Activated CD4-positive, CD25-positive, alpha-beta regulatory T cell (primary cell): ENCODE data around the gene IPO11.
"Not testable (repeated sequence)": the region's sequence is repeated elsewhere in the genome, so short reads cannot be mapped to it uniquely, and the experiment has no call there.

Experiments used
- DNase-seq, 4 experiments: peaks; one replicate each; lab custom pipeline; 2025; lab: John Stamatoyannopoulos, UW

IPO11 gene

DNA sequence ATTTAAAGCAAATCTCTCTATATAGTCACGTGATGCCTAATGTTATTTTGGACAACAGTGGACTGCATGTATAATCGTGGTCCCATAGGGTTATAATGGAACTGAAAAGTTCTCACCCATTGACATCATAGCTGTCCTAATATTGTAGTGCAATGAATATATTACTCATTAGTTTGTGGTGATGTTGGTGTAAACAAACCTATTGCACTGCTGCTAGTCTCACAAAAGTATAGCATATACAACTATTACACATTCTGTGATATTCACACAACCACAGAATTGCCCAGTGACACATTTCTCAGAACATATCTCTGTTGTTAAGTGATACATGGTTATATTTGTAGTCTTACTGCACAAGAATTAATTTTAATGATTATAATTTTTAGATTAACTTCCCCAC lies 37.7 kb downstream of the IPO11 start:
- no peak for DNase-seq

DNA sequence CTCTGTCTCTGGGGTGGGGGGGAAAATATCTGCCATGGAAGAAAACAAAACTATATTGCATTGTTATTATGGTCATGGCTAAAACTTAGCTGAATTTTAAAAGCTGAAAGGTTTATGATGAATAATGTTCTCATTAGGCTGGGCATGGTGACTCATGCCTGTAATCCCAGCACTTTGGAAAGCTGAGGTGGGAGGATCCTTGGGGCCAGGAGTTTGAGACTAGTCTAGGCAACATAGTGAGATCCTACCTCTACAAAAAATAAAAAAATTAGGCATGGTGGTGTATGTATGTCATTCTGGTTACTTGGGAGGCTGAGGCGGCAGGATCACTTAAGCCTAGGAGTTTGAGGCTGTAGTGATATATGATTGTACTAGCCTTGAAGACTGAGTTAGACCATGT lies 44.5 kb downstream of the IPO11 start:
- no peak for DNase-seq

DNA sequence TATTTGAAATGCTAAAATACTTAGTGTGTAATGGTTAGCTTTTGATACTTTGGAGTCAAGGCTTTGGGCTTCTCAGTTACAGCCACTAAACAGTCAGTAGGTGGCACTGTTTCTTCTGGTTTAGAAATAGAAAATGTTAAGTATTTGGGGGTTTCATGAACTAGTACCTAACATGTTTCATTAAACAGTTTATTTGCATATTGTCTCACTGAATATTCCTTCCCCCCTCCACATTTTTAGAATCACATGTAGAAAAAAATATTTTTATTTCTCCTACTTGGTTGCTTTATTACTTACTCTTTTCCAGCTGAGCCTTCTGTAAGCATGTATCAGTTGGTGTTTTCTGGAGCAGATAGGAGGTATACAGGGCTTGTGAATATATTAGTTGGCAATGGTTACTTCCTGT lies 48.0 kb downstream of the IPO11 start:
- no peak for DNase-seq

DNA sequence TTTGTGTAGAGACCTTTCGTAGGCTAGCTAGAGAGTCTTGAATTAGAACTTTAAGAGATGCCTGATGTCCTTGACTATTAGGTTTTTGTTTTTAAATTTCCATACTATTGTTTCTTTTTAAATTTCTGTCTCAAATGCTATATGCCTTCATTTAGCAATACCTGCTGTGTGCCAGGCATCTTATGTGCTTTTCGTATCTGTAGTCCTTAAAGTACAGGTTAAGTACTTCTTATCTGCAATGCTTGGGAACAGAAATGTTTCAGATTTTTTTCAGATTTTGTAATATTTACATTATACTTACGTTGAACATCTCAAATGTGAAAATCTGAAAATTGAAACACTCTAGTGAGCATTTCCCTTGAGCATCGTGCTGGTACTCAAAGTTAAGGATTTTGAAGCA lies 49.0 kb downstream of the IPO11 start:
- DNase-seq, result no peak

DNA sequence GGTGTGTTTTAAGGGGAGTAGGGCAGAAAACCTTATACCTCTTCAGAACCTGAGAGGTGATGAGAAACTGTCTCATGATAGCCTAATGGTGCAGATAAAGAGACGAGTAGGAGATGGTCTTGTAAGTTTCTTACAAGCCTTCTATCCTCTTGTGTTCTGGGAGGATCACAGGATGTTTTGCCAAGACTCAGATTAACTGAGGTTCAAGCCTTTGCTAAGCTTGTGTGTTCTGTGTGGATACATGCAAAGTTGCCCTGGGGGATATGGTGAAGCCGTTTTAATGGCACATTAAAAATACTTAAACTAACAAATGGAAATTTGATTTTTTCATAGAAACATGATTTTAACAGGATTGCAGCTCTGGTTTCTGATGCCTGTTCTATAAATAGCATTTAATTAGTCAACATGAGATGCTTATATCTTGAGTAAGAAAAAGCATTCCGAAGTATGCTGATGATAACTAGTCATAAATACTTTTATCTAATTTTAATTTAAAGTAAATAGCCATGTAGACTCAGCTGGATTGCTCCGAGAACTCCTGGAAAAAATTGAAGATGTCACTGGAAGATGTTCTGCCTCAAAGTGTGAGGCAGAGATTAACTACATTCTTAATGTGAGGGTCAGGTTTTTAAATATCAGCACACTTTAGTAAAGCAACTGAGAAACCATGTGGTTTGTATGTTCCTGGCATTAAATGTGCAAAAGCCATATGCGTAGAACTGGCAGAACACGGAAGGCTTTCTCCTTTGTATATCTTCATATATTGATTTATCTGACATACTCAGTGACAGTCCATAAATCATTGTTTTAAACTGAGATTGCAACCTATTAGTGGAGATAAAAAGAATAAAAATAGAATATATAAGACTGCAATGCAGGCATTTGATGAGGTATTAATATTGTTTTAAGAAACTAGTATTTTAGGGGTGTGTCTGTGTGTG lies 53.7 kb downstream of the IPO11 start:
- no peak for DNase-seq

DNA sequence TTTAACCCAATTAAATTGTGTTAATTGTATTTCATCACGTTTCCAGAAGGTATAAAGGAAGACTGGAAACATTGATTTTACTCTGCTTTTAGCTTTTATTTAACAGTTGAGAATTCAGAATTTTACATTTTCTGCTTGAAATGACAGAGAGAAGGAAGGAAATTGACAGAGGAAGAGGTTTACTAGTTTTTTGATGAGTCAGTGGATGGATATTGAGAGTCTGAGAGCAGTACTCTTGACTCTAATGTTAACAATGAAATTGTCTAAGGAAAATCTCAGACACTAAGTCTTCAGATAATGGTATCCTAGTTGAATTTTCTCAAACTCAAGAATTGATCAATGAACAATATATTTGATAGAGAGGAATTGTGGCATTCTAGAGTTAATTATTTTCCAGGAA lies 60.6 kb downstream of the IPO11 start:
- DNase-seq, result no peak

DNA sequence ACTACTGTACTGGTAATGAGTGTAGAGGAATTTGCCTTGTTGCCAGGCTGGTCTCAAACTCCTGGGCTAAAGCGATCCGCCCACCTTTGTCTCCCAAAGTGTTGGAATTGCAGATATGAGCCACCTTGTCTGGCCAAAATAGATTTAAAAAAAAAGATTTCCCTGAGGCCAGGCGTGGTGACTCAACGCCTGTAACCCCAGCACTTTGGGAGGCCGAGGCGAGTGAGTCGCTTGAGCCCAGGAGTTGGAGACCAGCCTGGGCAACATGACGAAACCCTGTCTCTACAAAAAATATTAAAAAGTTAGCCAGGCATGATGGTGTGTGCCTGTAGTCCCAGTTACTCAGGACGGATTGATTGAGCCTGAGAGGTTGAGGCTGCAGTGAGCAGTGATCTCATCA lies 62.5 kb downstream of the IPO11 start:
- no peak for DNase-seq

DNA sequence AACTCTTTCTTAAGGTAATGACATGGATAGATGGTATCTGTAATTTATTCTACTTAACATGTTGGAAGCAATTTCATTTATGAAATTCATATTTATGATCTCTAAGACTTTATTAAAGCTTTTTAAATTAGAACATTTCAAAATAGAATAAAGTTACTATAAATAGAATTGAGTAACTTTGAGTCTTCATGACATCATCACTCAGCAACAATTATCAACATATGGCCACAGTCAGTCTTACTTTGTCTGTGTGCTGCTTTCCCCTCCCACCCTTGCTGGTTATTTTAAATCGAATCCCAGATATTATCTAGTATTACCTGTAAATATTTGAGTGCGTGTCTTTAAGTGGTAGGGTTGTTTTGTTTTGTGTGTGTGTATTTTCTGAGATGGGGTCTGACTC lies 65.2 kb downstream of the IPO11 start:
- DNase-seq, result no peak

DNA sequence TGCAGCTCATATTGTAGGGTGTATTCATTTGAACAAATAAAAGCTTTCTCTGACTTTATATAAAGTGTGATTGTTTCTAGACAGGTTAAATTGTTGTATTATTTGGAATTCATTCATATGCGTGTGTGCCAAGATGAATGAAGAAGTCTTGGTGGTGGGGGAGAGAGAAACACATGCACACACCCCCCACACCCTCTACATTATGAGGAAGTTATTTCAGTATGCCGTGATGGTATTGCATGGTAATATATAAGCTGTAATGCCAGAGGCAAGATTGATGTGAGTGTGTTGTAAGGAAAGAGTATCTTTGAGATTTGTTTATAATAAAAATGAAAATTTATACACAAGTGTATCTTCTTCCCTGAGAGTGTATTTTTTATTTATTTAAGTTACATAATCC lies 71.0 kb downstream of the IPO11 start:
- no peak for DNase-seq

DNA sequence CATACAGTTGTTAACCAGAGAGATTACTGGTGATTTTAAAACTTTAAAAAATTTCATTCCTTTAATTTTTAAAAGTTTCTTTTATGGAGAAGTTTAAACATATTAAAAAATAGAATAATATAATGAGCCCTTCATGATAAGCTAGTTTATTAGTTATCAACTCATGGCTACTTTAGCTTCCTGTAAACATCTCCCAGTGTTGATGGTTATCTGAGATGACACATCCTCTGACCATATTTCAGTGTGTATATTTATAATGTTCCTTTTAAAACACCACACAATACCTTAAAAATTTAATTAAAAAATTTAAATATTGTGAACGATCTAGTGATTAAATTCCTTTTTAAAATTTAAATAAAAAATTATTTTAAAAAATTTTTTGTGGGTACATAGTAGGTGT lies 74.1 kb downstream of the IPO11 start:
- no peak for DNase-seq

DNA sequence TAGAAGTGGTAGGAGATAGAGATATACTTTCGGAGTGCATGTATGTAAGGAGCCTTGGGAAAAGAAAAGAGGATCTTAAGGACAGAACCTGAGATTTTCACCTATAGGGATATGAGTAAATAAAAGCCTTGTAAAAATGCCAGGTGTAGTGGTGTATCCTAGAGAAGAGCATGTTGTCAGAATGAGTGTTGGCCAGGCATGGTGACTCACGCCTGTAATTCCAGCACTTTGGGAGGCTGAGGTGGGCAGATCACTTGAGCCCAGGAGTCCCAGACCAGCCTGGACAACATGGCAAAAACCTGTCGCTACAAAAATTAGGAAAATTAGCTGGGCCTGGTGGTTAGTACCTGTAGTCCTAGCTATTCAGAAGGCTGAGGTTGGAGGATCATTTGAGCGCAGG lies 76.0 kb downstream of the IPO11 start:
- no peak for DNase-seq

DNA sequence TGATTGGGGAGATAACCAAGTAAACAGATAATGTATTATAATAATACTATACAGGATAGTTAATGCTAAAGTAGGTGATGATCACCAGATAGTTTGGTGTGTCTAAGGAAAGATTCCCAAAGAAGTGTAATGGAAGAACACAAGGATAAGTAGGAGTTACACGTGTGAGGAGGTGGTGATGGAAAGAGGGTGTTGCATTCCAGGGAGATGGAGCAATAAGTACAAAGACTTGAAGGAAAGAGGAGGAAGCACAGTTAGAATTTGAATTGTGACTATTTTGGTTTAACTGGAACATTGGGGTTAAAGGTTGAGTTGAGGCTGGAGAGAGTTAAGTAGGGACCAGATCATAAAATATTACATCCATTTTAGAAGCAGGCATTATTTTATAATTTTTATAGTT lies 76.9 kb downstream of the IPO11 start:
- no peak for DNase-seq

DNA sequence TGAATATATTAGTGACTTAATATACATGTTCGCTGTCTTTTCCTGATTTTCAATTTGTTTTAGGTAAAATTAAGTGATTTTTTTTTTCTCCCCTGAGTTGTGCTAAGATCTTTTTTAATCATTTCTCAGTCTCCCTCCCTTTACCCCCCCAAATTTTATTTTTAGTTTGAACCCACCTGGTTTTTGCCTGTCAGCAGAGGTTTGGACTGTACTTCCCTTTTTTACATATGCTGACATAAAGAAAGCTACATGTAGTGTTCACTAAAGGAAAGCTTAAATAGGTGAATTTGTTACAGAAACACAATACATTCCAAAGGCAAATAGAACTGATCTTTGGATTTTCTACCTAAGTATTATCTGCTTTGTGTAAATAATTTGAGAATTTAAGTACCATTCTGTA lies 82.2 kb downstream of the IPO11 start:
- DNase-seq, result no peak

DNA sequence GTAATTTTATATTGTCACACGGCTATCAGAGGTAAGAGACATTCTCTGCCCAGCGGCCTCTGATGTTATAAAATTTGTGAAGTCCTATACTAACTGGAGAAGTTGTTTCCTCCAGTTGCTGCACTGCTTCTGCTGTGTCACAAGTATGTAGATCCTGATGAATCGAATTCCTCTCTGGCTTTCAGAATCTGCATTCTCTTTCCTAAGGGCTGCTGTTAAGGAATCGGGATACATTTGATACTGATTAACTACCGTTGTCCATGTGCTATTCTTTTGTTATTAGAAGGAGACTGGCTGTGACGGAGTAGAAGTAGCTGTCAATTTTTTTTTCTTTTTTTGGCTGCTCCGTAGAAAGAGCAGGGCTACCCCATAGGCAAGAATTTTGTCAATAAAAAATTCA lies 84.3 kb downstream of the IPO11 start:
- DNase-seq, result no peak

DNA sequence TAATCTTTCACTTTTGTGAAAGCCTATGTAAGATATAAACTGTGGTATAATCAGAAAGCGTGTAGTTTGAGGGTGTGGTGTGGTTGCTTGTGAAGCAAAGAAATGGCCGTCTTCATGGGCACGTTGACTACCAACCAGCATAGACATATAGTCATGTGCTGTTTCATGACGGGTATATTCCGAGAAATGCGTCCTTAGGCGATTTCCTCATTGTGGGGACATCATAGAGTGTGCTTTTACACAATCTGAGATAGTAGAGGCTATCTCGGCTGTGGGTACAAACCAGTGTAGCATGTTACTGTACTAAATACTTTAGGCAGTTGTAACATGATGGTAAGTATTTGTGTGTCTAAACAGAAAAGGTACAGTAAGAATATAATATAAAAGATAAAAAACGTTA lies 86.4 kb downstream of the IPO11 start:
- DNase-seq, result no peak

DNA sequence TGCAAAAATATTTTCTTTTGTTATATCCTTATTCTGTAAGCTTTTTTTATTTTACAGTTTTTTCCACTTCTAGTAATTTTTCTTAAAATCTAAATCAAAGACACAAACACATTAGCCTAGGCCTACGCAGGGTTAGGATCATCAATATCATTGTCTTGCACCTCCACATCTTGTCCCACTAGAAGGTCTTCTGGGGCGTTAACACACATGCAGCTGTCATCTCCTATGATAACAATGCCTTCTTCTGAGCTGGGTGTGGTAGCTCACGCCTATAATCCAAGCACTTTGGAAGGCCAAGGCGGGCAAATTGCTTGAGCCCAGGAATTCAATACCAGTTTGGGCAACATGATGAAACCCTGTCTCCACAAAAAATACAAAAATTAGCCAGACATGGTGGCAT lies 87.2 kb downstream of the IPO11 start:
- DNase-seq, result no peak

DNA sequence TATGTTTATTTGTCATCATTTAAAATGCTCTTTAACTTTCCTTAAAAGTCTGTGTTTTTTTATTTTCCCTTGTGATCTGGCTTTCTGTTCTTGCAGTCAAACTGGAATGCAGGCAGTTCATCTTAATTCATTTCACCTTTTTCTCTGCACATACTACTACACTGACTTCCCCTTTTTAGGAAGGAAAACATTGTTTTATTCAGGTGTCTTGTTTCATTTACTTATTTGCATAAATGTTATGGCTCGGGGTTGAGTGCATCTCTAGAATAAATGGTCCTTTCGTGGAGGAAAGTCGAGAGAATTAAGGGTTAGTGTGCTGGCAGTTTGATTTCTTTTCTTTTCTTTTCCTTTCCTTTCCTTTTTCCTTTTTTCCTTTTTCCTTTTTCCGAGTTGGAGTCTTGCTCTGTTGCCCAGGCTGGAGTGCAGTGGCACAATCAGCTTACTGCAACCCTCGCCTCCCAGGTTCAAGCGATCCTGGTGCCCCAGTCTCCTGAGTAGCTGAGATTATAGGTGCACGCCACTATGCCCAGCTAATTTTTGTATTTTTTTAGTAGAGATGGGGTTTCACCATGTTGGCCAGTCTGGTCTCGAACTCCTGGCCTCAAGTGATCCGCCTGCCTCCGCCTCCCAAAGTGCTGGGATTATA lies 90.0 kb downstream of the IPO11 start:
- DNase-seq, result no peak

DNA sequence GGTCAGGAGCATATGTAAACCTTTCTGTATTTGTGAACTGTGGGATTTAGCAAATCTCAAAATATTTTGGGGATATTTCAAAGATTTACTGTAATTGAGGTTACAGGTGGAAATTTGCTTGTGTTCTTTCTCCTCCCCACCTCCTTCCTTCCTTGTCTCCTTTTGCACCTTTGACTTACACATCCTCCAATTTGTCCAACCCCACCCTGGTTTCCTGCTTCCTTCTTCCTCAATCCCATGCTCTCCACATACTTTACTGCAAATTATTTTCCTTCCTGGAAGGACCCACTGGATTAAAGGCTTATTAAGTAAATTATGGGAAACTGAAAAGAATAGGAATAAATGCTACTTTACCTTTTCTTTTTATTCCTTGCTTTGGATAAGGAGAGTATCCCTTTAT lies 91.6 kb downstream of the IPO11 start:
- no peak for DNase-seq

DNA sequence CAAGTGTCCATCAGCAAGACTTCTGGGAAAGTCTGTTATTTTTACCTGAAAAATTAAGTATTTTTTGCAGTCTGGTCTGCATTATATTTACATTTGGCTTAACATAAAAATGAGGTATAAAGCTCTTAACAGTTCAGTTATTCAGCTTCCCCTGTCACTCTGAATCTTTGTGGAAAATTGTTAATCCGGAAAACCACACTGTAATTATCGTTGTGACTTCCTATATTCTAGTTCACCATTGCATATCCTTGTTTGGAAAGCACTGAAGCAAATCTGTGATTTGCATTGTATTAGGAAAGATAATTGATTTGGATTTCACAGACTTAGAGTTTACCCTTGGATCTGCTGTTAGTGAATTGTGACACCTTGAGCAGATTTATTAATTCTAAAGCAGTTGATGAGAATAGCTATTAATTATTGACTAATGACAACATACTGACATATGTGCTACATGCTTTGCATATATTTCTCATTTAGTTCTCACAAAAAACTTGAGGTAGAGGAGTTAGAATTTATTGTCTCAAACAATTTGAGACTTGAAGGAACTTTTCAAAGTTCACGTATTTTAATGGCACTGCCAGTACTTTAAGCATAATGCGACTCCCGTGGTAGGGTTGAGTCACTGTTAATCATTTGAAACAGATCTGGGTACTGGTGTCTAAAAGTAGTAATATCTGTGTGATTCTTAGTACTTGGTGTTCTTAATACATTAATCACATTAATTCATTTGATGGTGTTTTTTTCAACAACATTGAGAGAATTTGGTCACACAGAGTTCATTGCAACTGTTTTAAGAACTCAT lies 94.3 kb downstream of the IPO11 start:
- no peak for DNase-seq

DNA sequence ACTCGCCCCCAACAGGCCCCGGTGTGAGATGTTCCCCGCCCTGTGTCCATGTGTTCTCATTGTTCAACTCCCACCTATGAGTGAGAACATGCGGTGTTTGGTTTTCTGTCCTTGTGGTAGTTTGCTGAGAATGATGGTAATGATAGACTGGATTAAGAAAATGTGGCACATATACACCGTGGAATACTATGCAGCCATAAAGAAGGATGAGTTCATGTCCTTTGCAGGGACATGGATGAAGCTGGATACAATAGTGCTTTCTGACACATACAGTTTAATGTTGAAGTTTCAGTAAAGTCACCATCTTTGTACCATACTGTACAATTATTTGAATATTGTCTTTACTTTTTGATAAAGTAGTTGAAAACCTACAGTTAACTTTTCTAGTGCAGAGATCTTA lies 96.2 kb downstream of the IPO11 start:
- DNase-seq, result not testable (repeated sequence)

DNA sequence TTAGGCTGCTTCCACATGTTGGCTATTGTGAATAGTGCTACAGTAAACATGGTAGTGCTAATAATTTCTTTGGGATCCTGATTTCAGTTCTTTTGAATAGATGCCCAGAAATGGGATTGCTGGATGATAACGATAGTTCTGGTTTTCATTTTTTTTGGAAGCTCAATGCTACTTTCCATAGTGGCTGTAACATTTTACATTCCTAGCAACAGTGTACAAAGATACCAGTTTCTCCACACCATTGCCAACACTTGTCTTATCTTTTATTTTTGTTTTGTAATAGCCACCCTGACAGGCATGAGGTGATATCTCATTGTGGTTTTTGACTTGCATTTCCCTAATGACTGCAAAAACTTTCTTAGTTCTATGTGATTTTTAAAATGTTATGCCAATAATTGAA lies 97.2 kb downstream of the IPO11 start:
- DNase-seq, result no peak

DNA sequence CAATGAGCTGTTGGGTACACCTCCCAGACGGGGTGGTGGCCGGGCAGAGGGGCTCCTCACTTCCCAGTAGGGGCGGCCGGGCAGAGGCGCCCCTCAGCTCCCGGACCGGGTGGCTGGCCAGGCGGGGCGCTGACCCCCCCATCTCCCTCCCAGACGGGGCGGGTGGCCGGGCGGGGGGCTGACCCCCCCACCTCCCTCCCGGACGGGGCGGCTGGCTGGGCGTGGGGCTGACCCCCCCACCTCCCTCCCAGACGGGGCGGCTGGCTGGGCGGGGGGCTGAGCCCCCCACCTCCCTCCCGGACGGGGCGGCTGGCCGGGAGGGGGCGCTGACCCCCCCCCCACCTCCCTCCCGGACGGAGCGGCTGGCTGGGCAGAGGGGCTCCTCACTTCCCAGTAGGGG lies 100.5 kb downstream of the IPO11 start:
- DNase-seq, result not testable (repeated sequence)
